Testis (tissue), 2 donors: ENCODE results near the gene NKAIN2.

ENCODE experiments used
- POLR2A ChIP-seq: fragments of 450-650 bp; IDR thresholded peaks from one replicate; pipeline ENCODE4 v1.6.1; 2017; ENCODE audit warnings: antibody characterized with exemption, mild to moderate bottlenecking, moderate library complexity
- TF ChIP-seq, protein P1 (sequence below), 3 experiments: fragments of 450-650 bp in 2 of 3; fragments of 200-600 bp in 1 of 3; sonication (generic) in 1 of 3; IDR thresholded peaks; one replicate each; pipeline ENCODE4 v1.5.1; 2016 to 2019; ENCODE audit warnings: antibody characterized with exemption in 3 of 3, mild to moderate bottlenecking in 2 of 3, moderate library complexity in 1 of 3

GRCh38 chr6:123812621-123813020, 9.0 kb downstream of the NKAIN2 start:
- TF ChIP-seq, protein P1, sequence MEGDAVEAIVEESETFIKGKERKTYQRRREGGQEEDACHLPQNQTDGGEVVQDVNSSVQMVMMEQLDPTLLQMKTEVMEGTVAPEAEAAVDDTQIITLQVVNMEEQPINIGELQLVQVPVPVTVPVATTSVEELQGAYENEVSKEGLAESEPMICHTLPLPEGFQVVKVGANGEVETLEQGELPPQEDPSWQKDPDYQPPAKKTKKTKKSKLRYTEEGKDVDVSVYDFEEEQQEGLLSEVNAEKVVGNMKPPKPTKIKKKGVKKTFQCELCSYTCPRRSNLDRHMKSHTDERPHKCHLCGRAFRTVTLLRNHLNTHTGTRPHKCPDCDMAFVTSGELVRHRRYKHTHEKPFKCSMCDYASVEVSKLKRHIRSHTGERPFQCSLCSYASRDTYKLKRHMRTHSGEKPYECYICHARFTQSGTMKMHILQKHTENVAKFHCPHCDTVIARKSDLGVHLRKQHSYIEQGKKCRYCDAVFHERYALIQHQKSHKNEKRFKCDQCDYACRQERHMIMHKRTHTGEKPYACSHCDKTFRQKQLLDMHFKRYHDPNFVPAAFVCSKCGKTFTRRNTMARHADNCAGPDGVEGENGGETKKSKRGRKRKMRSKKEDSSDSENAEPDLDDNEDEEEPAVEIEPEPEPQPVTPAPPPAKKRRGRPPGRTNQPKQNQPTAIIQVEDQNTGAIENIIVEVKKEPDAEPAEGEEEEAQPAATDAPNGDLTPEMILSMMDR (IDR thresholded peaks at IDR 0.05): no peak
- TF ChIP-seq POLR2A: no peak
